HepG2 (cell line): ENCODE measurements around the gene SLAMF9. TPM values are rescaled to one million over a fixed set of nuclear protein-coding genes. Genes with fewer than 3 reads are reported as not detected.

Experiments used
- ATAC-seq: fragments of 200-7000 bp; cut with Tn5 transposase; 3 replicates; pipeline ENCODE4 v1.9.1; 2020; ENCODE audit warnings: mild to moderate bottlenecking, moderate library complexity
- BruUV-seq: library from RNA; stranded (reverse); fragments of 400-500 nt; replicated peaks from 2 replicates; lab custom pipeline; 2021; lab: Mats Ljungman, UMichigan
- CTCF ChIA-PET: fragments of 300-600 bp; formaldehyde crosslinking; extraction: SDS; loops from one replicate; lab custom pipeline; 2021; ENCODE audit warnings: low total read pairs, inconsistent platforms, low intra/inter-chr PET ratio; lab: Yijun Ruan, JAX
- POLR2A ChIA-PET: fragments of 350-600 bp; sonication (Branson Sonifier 250); formaldehyde crosslinking; loops from one replicate; lab custom pipeline; 2020; ENCODE audit warnings: antibody characterized with exemption, inconsistent platforms; lab: Yijun Ruan, JAX
- DNase-seq: peaks from one replicate; pipeline ENCODE4 v3.0.0-alpha.2; 2015; ENCODE audit warnings: low spot score
- FAIRE-seq: peaks from 3 replicates; lab custom pipeline; 2011; peaks lifted over from hg19 to GRCh38; lab: Jason Lieb, UNC
- H2AFZ ChIP-seq: one replicate; pipeline ENCODE4 v1.6.1; 2011; ENCODE audit warnings: low read length, inconsistent platforms
- H3K27ac ChIP-seq: fragments of 300-600 bp; 3 replicates; pipeline ENCODE4 v1.8.0; 2011; ENCODE audit warnings: mixed run types, mild to moderate bottlenecking, mixed read lengths, low read length, inconsistent platforms; ENCODE audit not compliant: insufficient read depth; ENCODE audit errors: extremely low read length
- H3K27me3 ChIP-seq, 2 experiments: fragments of 200-600 bp in 1 of 2; 2 replicates in 1 of 2; 3 replicates in 1 of 2; pipeline versions ENCODE4 v1.6.0 to v1.8.0; 2011; ENCODE audit warnings: low read length in 2 of 2, mild to moderate bottlenecking in 2 of 2, moderate library complexity in 2 of 2, inconsistent platforms in 1 of 2; ENCODE audit not compliant: insufficient read depth in 2 of 2, control insufficient read depth in 1 of 2
- H3K36me3 ChIP-seq, 2 experiments: fragments of 200-600 bp in 1 of 2; replicated peaks in 1 of 2; 2 replicates in 1 of 2; 3 replicates in 1 of 2; pipeline versions ENCODE4 v1.5.1 to v1.8.0; 2011; ENCODE audit warnings: low read length in 2 of 2, inconsistent platforms in 1 of 2; ENCODE audit not compliant: insufficient read depth in 2 of 2, control insufficient read depth in 1 of 2
- H3K4me1 ChIP-seq: 2 replicates; pipeline ENCODE4 v1.5.1; 2012; ENCODE audit warnings: low read length, inconsistent platforms; ENCODE audit not compliant: insufficient read depth
- H3K4me2 ChIP-seq: 2 replicates; pipeline ENCODE4 v1.6.0; 2011; ENCODE audit warnings: low read depth, low read length, inconsistent platforms
- H3K4me3 ChIP-seq, 3 experiments: fragments of 200-600 bp in 1 of 3; sonication (generic), shearing (Covaris generic) in 1 of 3; replicated peaks in 1 of 3; 2 replicates each; pipeline ENCODE4 v1.5.1; 2011 to 2016; ENCODE audit warnings: low read length in 3 of 3, inconsistent platforms in 2 of 3, low read depth in 2 of 3, mild to moderate bottlenecking in 2 of 3, control low read depth in 1 of 3, mixed read lengths in 1 of 3; ENCODE audit not compliant: insufficient read depth in 1 of 3
- H3K79me2 ChIP-seq: one replicate; pipeline ENCODE4 v1.6.1; 2011; ENCODE audit warnings: low read length, inconsistent platforms; ENCODE audit not compliant: insufficient read depth
- H3K9ac ChIP-seq: 2 replicates; pipeline ENCODE4 v1.6.0; 2011; ENCODE audit warnings: mild to moderate bottlenecking, low read depth, low read length, inconsistent platforms; ENCODE audit not compliant: insufficient read depth
- H3K9me3 ChIP-seq: 2 replicates; pipeline ENCODE4 v1.5.1; 2012; ENCODE audit warnings: mild to moderate bottlenecking, low read length
- H4K20me1 ChIP-seq: 2 replicates; pipeline ENCODE4 v1.6.0; 2011; ENCODE audit warnings: inconsistent platforms, mild to moderate bottlenecking, low read length, moderate library complexity; ENCODE audit not compliant: insufficient read depth
- HIVEP1 ChIP-seq: sonication (generic); formaldehyde crosslinking; IDR thresholded peaks from 2 replicates; pipeline ENCODE4 v1.4.0; 2020; ENCODE audit warnings: mild to moderate bottlenecking, missing genetic modification reagents
- IKZF1 ChIP-seq: fragments of 450-650 bp; IDR thresholded peaks from 2 replicates; pipeline ENCODE4 v1.7.1; 2016
- SNRNP70 ChIP-seq: fragments of 200-400 bp; formaldehyde crosslinking; IDR thresholded peaks from 2 replicates; pipeline ENCODE4 v1.6.1; 2017; ENCODE audit warnings: mild to moderate bottlenecking, low read depth, low read length, moderate library complexity
- SPEN ChIP-seq: sonication (generic); formaldehyde crosslinking; IDR thresholded peaks from 2 replicates; pipeline ENCODE4 v1.5.1; 2020; ENCODE audit warnings: low read depth, mild to moderate bottlenecking, missing genetic modification reagents
- ZHX1 ChIP-seq: sonication (generic); formaldehyde crosslinking; IDR thresholded peaks from 2 replicates; pipeline ENCODE4 v1.8.1; 2022; ENCODE audit warnings: low read depth, mild to moderate bottlenecking, missing genetic modification reagents
- ZNF24 ChIP-seq: fragments of 450-650 bp; IDR thresholded peaks from 2 replicates; pipeline ENCODE4 v1.6.1; 2017; ENCODE audit warnings: antibody characterized with exemption, mild to moderate bottlenecking
- ZNF644 ChIP-seq: IDR thresholded peaks from 2 replicates; pipeline ENCODE4 v1.6.1; 2016; ENCODE audit warnings: low read depth
- WGBS: methylation state at CpG from one replicate; pipeline ENCODE4 v1.1.6; 2017; ENCODE audit warnings: low lambda C conversion rate; 5-methylcytosine and 5-hydroxymethylcytosine counted together
- in situ Hi-C: cut with HindIII; loops from 2 replicates; pipeline ENCODE4 v1.10.0; 2017; ENCODE audit warnings: low pct_unique_long_range_greater_than_20kb; ENCODE audit not compliant: extremely low pct_ligation_motif_present
- intact Hi-C: fragments of 100-400 bp; cut with micrococcal nuclease; formaldehyde crosslinking; loops from one replicate; pipeline ENCODE4 v1.10.0; 2022; ENCODE audit not compliant: unreplicated experiment
- polyA plus RNA-seq, 8 experiments: library from polyadenylated mRNA; depleted of rRNA in 3 of 8; stranded (reverse) in 7 of 8; unstranded in 1 of 8; fragments of >200 nt; fragmentation: Illumina TruSeq in 4 of 8; extraction: Trizol in 4 of 8; gene quantifications; 2 replicates each; pipeline versions ENCODE4 v1.2.1 to v1.2.3, GENCODE V29; 2011 to 2016; ENCODE audit warnings: low read depth in 4 of 8, missing spikeins in 1 of 8, mixed read lengths in 1 of 8; ENCODE audit not compliant: insufficient read depth in 1 of 8
- total RNA-seq, 5 experiments: library from RNA; depleted of rRNA; stranded (reverse); fragments of >200 nt; fragmentation: Illumina TruSeq; extraction: Trizol; gene quantifications; 2 replicates each; pipeline ENCODE4 v1.2.3, GENCODE V29; 2016; ENCODE audit warnings: low read depth in 1 of 5

Gene SLAMF9
- total and polyA plus RNA-seq, 2 of the 13 experiments (the other 11 are each of a cell fraction or from before 2014, with no cell fraction given) = 0.82 TPM; not detected in 1

GRCh38 chr1:159921700-159922504 is 32.1 kb downstream of the SLAMF9 start:
- Histone ChIP-seq H3K4me2 (0 out of 2 replicates have a peak overlapping the region, but pooled peaks have one; percentile 66), H3K79me2 (no peaks in the 10 kb centered on the region), H3K36me3 (no peaks in the 10 kb centered on the region), H3K9me3 (no peaks in the 10 kb centered on the region), H3K9ac (no peak overlapping the region), H3K27me3 (peaks cover 5 to 21% of the 10 kb centered on the region in 2 experiments; a peak in 4 of 5 replicates), H3K27ac (no peak overlapping the region), H4K20me1 (no peaks in the 10 kb centered on the region), H3K4me3 (no peak overlapping the region), H3K4me1 (peaks cover 41% of the 10 kb centered on the region), H2AFZ (no peak overlapping the region)
- CTCF ChIA-PET = no interaction called here
- no peak for FAIRE-seq
- intact Hi-C loops = no loop called here
- no TSS peak for BruUV-seq
- TF ChIP-seq ZNF644 (CRISPR knock-in tag) (no peak), HIVEP1 (CRISPR knock-in tag) (no peak)
- POLR2A ChIA-PET = no interaction called here
- ATAC-seq = no peak
- 70% methylated on average over 14 of the region's 18 CpGs for WGBS
- DNase-seq = no peak
- in situ Hi-C loops = no loop called here

GRCh38 chr1:159921251-159921650 is 32.8 kb downstream of the SLAMF9 start:
- ATAC-seq (no peak), DNase-seq (no peak), FAIRE-seq (no peak)
- H2AFZ ChIP-seq = no peak overlapping the region
- no peaks in the 10 kb centered on the region for H4K20me1 ChIP-seq
- no peak overlapping the region for H3K4me2 ChIP-seq
- ChIA-PET POLR2A (no interaction called here), CTCF (no interaction called here)
- in situ Hi-C loops (no loop called here), intact Hi-C loops (no loop called here)
- BruUV-seq = no TSS peak
- TF ChIP-seq ZHX1 (CRISPR knock-in tag) = no peak
- no peak for TF ChIP-seq ZNF24
- no peak for TF ChIP-seq SNRNP70
- TF ChIP-seq SPEN = no peak
- TF ChIP-seq IKZF1 = no peak
- H3K79me2 ChIP-seq = no peaks in the 10 kb centered on the region
- H3K27me3 ChIP-seq = peaks cover 5 to 18% of the 10 kb centered on the region in 2 experiments; a peak in 4 of 5 replicates
- H3K4me3 ChIP-seq = no peak overlapping the region
- no peaks in the 10 kb centered on the region for H3K9me3 ChIP-seq
- H3K36me3 ChIP-seq = no peaks in the 10 kb centered on the region
- no peak overlapping the region for H3K9ac ChIP-seq
- H3K4me1 ChIP-seq = peaks cover 41% of the 10 kb centered on the region
- H3K27ac ChIP-seq = no peak overlapping the region
- WGBS = 37% methylated on average over 1 of the region's 1 CpG
